Measurements from ENCODE around the gene OR5T2.
"Not testable (repeated sequence)": the region's sequence is repeated elsewhere in the genome, so short reads cannot be mapped to it uniquely, and the experiment has no call there.

OR5T2 gene

DNA sequence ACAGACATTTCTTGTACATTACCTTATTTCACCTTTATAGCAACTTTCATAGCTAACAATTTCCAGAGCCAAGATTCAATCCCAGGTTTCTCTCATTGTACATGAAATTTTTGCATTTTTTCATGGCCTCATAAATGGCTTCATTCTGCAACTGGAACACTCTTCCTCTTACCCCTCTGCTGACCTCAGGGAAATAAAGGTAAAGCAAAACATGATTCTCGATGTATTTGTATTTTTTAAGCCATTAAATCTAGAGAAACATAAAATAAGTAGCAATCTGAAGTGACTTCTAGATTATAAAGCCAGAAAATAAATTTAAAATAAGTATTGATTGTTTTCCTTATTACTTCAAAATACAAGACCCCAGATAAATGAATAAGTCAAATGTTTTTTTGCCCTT is at the start of gene OR5T2:
Gene OR5T2, minus strand, starts transcription at position 101 of the 400 bp plus-strand sequence. CDS start 1,193 bp downstream, outside the sequence.
- DNase-seq = no peak

DNA sequence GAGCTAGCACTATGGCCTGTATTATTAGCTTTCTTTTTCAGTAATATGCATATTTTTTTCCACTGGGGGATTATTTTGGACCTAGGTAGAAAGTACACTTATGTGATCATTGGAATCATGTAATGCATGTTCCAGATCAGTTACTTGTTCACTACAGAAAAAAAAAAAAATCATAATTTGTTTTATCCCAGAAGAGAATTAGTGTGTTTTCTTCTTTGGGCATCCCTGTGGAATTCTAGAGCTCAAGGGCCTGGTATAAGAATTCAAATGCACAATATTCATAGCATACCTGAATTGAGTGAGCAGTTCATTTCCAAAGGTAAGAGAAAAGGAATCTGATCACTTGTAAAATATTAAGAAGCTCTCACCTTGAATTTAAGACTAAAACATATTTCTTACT is 39.8 kb upstream of the OR5T2 start, which contains the start of gene OR5T1:
Gene OR5T1, plus strand, starts transcription at position 301 of the 400 bp plus-strand sequence. CDS start 1,485 bp downstream, outside the sequence.
- no peak for DNase-seq

DNA sequence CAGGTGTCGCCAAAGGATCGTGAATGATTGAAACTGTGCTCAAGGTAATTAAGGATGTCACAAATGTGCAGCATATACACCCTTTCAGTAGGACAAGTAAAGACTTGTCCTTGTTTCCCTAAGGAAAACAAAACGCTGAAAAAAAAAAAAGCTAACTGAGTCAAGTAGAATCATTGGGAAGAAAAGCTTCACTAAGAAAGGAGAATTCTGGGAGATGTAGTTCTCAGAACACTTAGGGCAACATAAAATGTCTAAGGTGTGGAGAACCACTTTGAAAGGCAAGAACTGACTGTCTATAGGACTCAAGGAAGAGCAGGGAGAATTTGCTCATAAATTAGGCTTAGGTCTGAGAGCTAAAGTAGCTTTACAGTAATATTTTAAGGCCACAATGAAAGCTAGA is 37.0 kb upstream of the OR5T2 start:
- no peak for DNase-seq

- no peak for DNase-seq
Observed at GRCh38 chr11:56251954-56252353, 17.9 kb upstream of the OR5T2 start, which contains the start of gene OR5T3. OR5T3 (plus strand) TSS chr11:56252254; CDS start chr11:56252254, 0 bp downstream.

- not testable (repeated sequence) for DNase-seq
Observed at GRCh38 chr11:56219735-56220134, 14.3 kb downstream of the OR5T2 start.

DNA sequence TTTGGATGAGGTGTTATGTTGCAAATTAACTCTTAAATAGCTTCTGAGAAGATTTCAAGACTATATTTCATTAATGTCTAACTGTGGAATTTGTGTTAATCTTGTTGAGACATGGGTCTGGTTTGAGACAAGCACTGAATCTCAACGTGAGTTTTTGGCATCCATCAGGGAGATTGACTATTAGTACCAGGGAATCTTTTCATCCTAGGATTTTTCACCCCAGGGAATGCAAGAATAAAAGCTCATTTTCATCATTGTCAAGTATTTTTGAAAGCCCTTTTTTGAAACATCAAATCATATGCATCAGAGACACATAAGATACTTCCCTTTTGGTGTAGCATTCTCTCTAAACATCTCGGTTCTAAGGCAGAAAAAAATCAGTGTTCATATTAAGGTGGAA is 19.5 kb downstream of the OR5T2 start:
- no peak for DNase-seq

DNA sequence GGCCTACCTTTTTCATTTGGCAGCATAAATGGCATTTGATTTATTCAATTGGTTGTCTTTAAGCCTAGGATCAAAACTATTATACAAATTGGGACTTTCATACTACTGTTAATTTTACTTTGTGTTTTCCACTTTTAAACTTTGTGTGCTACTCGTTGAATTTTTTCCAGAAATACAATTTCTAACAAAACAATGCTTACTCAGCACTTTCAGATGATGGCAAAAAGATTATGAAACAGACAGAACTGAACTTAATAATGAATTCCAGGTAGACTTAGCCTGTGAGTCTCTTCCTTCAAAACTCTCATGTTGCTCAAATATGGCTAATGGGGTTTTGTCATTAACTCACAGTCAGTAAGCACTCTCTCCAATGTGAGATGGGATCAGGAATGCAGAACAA is 26.3 kb downstream of the OR5T2 start:
- no peak for DNase-seq

DNA sequence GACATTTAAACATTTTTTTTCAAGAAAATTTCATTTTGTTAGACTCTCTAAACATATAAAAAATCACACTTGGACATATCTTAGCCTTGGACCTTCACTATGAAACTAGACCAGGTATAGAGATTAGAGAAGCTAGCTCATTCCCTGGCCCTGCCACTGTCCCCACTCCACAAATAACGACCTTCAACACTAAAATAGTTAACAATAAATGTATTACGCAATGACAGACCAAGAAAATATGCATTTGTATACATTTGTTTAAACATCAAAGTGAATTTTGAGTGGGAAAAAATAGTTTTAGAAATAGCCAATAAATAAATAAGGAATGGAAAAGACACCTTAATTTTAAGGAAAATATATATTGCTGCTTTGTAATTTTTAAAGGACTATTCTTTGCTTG is 36.7 kb downstream of the OR5T2 start:
- no peak for DNase-seq

GRCh38 chr11:56196705-56197104 is 37.4 kb downstream of the OR5T2 start:
- no peak for DNase-seq

- no peak for DNase-seq
Observed at GRCh38 chr11:56188602-56189001, 45.5 kb downstream of the OR5T2 start.

GRCh38 chr11:56183459-56183858 is 50.6 kb downstream of the OR5T2 start:
- DNase-seq = no peak
